Ascending aorta (tissue), 2 donors: ENCODE measurements around the gene UBAC2. TPM values are rescaled to one million over a fixed set of nuclear protein-coding genes. Genes with fewer than 3 reads are reported as not detected.
"Not testable (repeated sequence)": the region's sequence is repeated elsewhere in the genome, so short reads cannot be mapped to it uniquely, and the experiment has no call there.

Source experiments
- DNase-seq, 2 donors: peaks; one replicate each; pipeline ENCODE4 v3.0.0-alpha.2; 2019; ENCODE audit warnings: low spot score in 2 of 2
- H3K27ac ChIP-seq, 2 donors: fragments of 200-600 bp; sonication (generic); one replicate each; pipeline ENCODE4 v1.5.1; 2016 to 2017; ENCODE audit warnings: mild to moderate bottlenecking in 1 of 2
- H3K27me3 ChIP-seq: fragments of 200-600 bp; sonication (generic); one replicate; pipeline ENCODE4 v1.5.1; 2017
- H3K36me3 ChIP-seq, 2 donors: fragments of 200-600 bp; sonication (generic); one replicate each; pipeline ENCODE4 v1.5.1; 2016
- H3K4me1 ChIP-seq, 2 donors: fragments of 200-600 bp; sonication (generic); one replicate each; pipeline ENCODE4 v1.5.1; 2016 to 2017; ENCODE audit warnings: mild to moderate bottlenecking in 1 of 2
- H3K4me3 ChIP-seq, 2 donors: fragments of 200-600 bp; sonication (generic); one replicate each; pipeline ENCODE4 v1.5.1; 2016 to 2017; ENCODE audit warnings: mild to moderate bottlenecking in 1 of 2
- H3K9me3 ChIP-seq, 2 donors: fragments of 200-600 bp; sonication (generic); one replicate each; pipeline ENCODE4 v1.5.1; 2016
- intact Hi-C: fragments of 100-400 bp; cut with DNase I; formaldehyde crosslinking; loops from one replicate; pipeline ENCODE4 v1.15.1; 2023
- total RNA-seq: library from RNA; depleted of rRNA; stranded (reverse); fragments of >200 nt; gene quantifications from one replicate; pipeline ENCODE4 v1.1.0, GENCODE V29; 2016
- TF ChIP-seq, protein P1 (sequence below), 3 experiments: fragments of 200-600 bp in 2 of 3; fragments of 450-650 bp in 1 of 3; sonication (generic) in 2 of 3; IDR thresholded peaks; one replicate each; pipeline ENCODE4 v1.5.1; 2016 to 2019; ENCODE audit warnings: antibody characterized with exemption in 3 of 3, mild to moderate bottlenecking in 1 of 3, moderate library complexity in 1 of 3

UBAC2 gene
- total RNA-seq, 1 donor from 2014 or later, result 67.8 TPM

- H3K4me3 ChIP-seq, result no peak overlapping the region
- TF ChIP-seq, protein P1, sequence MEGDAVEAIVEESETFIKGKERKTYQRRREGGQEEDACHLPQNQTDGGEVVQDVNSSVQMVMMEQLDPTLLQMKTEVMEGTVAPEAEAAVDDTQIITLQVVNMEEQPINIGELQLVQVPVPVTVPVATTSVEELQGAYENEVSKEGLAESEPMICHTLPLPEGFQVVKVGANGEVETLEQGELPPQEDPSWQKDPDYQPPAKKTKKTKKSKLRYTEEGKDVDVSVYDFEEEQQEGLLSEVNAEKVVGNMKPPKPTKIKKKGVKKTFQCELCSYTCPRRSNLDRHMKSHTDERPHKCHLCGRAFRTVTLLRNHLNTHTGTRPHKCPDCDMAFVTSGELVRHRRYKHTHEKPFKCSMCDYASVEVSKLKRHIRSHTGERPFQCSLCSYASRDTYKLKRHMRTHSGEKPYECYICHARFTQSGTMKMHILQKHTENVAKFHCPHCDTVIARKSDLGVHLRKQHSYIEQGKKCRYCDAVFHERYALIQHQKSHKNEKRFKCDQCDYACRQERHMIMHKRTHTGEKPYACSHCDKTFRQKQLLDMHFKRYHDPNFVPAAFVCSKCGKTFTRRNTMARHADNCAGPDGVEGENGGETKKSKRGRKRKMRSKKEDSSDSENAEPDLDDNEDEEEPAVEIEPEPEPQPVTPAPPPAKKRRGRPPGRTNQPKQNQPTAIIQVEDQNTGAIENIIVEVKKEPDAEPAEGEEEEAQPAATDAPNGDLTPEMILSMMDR (IDR thresholded peaks at IDR 0.05), result no peak
- no peak overlapping the region for H3K27ac ChIP-seq
- H3K27me3 ChIP-seq, result no peaks in the 10 kb centered on the region
- no peaks in the 10 kb centered on the region for H3K4me1 ChIP-seq
- intact Hi-C loops, result no loop called here
- no peaks in the 10 kb centered on the region for H3K9me3 ChIP-seq
- peaks cover 0 to 27% of the 10 kb centered on the region in 2 donors for H3K36me3 ChIP-seq
- peak in 1 of 2 donors; percentile 61 for DNase-seq
Measured at GRCh38 chr13:99385161-99385560, 184.5 kb downstream of the UBAC2 start.

GRCh38 chr13:99385940-99386339, 185.3 kb downstream of the UBAC2 start:
- Histone ChIP-seq H3K4me3 (no peak overlapping the region), H3K4me1 (no peaks in the 10 kb centered on the region), H3K27ac (no peak overlapping the region), H3K27me3 (no peaks in the 10 kb centered on the region), H3K9me3 (no peaks in the 10 kb centered on the region), H3K36me3 (peaks cover 0 to 19% of the 10 kb centered on the region in 2 donors)
- intact Hi-C loops, result no loop called here
- DNase-seq, result peak in 1 of 2 donors; percentile 52
- TF ChIP-seq, protein P1 (IDR thresholded peaks at IDR 0.05), result no peak

DNA sequence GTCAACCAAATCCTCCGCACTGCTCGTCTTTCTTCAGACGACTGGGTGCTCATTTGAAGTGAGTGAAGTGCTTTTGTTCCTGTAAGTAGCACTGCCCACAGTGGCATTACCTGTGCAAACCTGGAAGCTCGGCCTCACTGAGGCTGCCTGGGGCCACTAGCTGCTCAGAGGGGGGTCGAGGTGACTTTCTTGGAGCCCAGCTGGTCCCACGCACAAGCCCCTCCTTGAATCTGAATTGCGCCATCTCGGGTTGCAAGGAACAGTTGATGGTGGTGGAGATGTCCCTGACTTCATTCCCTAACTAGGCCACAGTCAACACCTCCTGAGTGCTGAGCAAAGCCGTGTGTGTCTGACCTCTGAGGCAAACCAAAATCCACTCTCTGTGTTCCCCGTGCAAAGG, 185.8 kb downstream of the UBAC2 start:
- H3K36me3 ChIP-seq, result peaks cover 0 to 15% of the 10 kb centered on the region in 2 donors
- H3K4me1 ChIP-seq, result no peaks in the 10 kb centered on the region
- peak in 1 of 2 donors; percentile 50 for DNase-seq
- no peak overlapping the region for H3K4me3 ChIP-seq
- intact Hi-C loops, result no loop called here
- no peaks in the 10 kb centered on the region for H3K27me3 ChIP-seq
- no peak overlapping the region for H3K27ac ChIP-seq
- TF ChIP-seq, protein P1 (IDR thresholded peaks at IDR 0.05), result no peak
- H3K9me3 ChIP-seq, result no peaks in the 10 kb centered on the region

- peak in 1 of 2 donors; percentile 74 for DNase-seq
- intact Hi-C loops, result no loop called here
Measured at GRCh38 chr13:99386911-99387788, 186.5 kb downstream of the UBAC2 start.

DNA sequence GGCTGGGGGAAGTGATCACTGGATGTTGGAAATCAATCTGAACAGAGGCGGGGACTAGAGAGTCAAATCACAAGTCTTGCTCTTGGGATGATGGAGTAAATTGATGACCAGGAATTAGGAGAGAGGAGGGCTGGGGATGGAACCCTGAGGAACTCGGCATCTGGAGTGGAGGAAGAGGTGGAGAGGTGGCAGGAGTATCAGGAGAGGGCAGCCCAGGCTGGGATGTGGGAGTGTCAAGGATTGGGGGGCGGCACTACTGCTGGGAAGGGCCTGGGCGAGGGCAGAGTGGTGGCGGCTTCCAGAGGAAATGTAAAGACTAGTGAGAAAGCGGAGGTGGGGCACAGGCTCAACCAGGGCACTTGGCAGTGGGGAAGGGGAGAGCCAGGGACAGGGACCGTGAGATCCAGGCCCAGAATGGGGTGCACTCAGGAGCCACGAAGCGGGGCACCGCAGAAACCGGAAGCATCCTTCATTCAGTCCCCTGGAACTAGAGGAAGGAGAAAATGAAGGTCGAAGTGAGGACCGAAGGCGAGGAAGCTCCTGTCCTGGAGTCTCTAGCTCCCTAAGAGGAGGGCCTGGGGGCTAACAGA, 187.8 kb downstream of the UBAC2 start:
- no peaks in the 10 kb centered on the region for H3K27me3 ChIP-seq
- TF ChIP-seq, protein P1 (IDR thresholded peaks at IDR 0.05), result no peak
- intact Hi-C loops, result no loop called here
- H3K27ac ChIP-seq, result no peak overlapping the region
- peak in 1 of 2 donors; percentile 52 for DNase-seq
- H3K4me3 ChIP-seq, result no peak overlapping the region
- peaks cover 0 to 15% of the 10 kb centered on the region in 2 donors for H3K36me3 ChIP-seq
- H3K9me3 ChIP-seq, result no peaks in the 10 kb centered on the region
- no peaks in the 10 kb centered on the region for H3K4me1 ChIP-seq

More at GRCh38 chr13:99386911-99387788, 186.5 kb downstream of the UBAC2 start:
- no peaks in the 10 kb centered on the region for H3K9me3 ChIP-seq
- H3K27ac ChIP-seq, result no peak overlapping the region
- H3K36me3 ChIP-seq, result peaks cover 0 to 15% of the 10 kb centered on the region in 2 donors
- H3K27me3 ChIP-seq, result no peaks in the 10 kb centered on the region
- H3K4me3 ChIP-seq, result no peak overlapping the region
- H3K4me1 ChIP-seq, result no peaks in the 10 kb centered on the region
- TF ChIP-seq, protein P1 (IDR thresholded peaks at IDR 0.05), result peak; percentile 12 to 43 (median 41)

- H3K4me1 ChIP-seq, H3K4me3 ChIP-seq, intact Hi-C loops, H3K27me3 ChIP-seq, H3K27ac ChIP-seq, H3K9me3 ChIP-seq: not testable (repeated sequence)
- peaks cover 0 to 15% of the 10 kb centered on the region in 2 donors for H3K36me3 ChIP-seq
- peak in 1 of 2 donors; percentile 22 for DNase-seq
Measured at GRCh38 chr13:99389094-99389493, 188.4 kb downstream of the UBAC2 start.
